K562 (cell line): ENCODE measurements around the gene EDARADD. TPM values are rescaled to one million over a fixed set of nuclear protein-coding genes. Genes with fewer than 3 reads are reported as not detected.

Source experiments
- EP300 ChIP-seq: IDR thresholded peaks from 2 replicates; pipeline ENCODE4 v1.6.1; 2012; ENCODE audit warnings: low read length, improper control_type of control experiment
- ETV6 ChIP-seq, 3 experiments: fragments of 150-350 bp in 1 of 3; sonication (generic) in 1 of 3; formaldehyde crosslinking in 1 of 3; IDR thresholded peaks; 2 replicates each; pipeline versions ENCODE4 v1.6.1 to v1.8.0; 2014 to 2022; ENCODE audit warnings: borderline replicate concordance in 2 of 3, low read depth in 2 of 3, antibody characterized with exemption in 1 of 3, low read length in 1 of 3, mild to moderate bottlenecking in 1 of 3, missing genetic modification reagents in 1 of 3
- HOXB6 ChIP-seq: fragments of 250-450 bp; sonication (Bioruptor Pico); IDR thresholded peaks from 2 replicates; pipeline ENCODE4 v1.5.1; 2022; ENCODE audit warnings: mild to moderate bottlenecking, borderline replicate concordance
- MAFG ChIP-seq: fragments of 450-650 bp; conservative IDR thresholded peaks from 2 replicates; pipeline ENCODE4 v1.6.1; 2016; ENCODE audit warnings: missing genetic modification characterization, missing compliant biosample characterization
- PTRF ChIP-seq: fragments of 450-650 bp; IDR thresholded peaks from 2 replicates; pipeline ENCODE4 v1.6.1; 2016; ENCODE audit warnings: mild to moderate bottlenecking, missing genetic modification characterization, missing compliant biosample characterization
- RBM25 ChIP-seq: fragments of 200-400 bp; formaldehyde crosslinking; IDR thresholded peaks from 2 replicates; pipeline ENCODE4 v1.6.1; 2018; ENCODE audit warnings: low read length, low read depth, moderate library complexity; ENCODE audit not compliant: severe bottlenecking
- RERE ChIP-seq: sonication (generic); formaldehyde crosslinking; IDR thresholded peaks from 2 replicates; pipeline ENCODE4 v1.8.0; 2023; ENCODE audit warnings: missing genetic modification reagents, mild to moderate bottlenecking, borderline replicate concordance
- SOX6 ChIP-seq: fragments of 450-650 bp; IDR thresholded peaks from 2 replicates; pipeline ENCODE4 v1.6.1; 2014; ENCODE audit warnings: mild to moderate bottlenecking
- VEZF1 ChIP-seq: fragments of 200-800 bp; sonication (Bioruptor generic); IDR thresholded peaks from 2 replicates; pipeline ENCODE4 v1.6.1; 2017; ENCODE audit warnings: missing genetic modification characterization, missing compliant biosample characterization
- ZNF175 ChIP-seq: fragments of 200-800 bp; sonication (Bioruptor generic); IDR thresholded peaks from 2 replicates; pipeline ENCODE4 v1.6.1; 2016; ENCODE audit warnings: low read depth, mild to moderate bottlenecking, missing genetic modification characterization, missing compliant biosample characterization
- ZNF444 ChIP-seq: fragments of 250-450 bp; sonication (Bioruptor Pico); IDR thresholded peaks from 2 replicates; pipeline ENCODE4 v1.4.0; 2020; ENCODE audit warnings: mild to moderate bottlenecking, moderate library complexity
- ZNF583 ChIP-seq: fragments of 250-450 bp; sonication (Bioruptor Pico); IDR thresholded peaks from 2 replicates; pipeline ENCODE4 v1.4.0; 2020
- ZNF609 ChIP-seq: sonication (generic); formaldehyde crosslinking; IDR thresholded peaks from 2 replicates; pipeline ENCODE4 v1.8.1; 2023; ENCODE audit warnings: missing genetic modification reagents, mild to moderate bottlenecking, borderline replicate concordance
- polyA plus RNA-seq, 8 experiments: library from polyadenylated mRNA; depleted of rRNA in 4 of 8; stranded (reverse) in 5 of 8; unstranded in 3 of 8; fragments of >200 nt; fragmentation: Nextera tagmentation in 2 of 8; fragmentation: Illumina TruSeq in 1 of 8; extraction: Ambion mirVana in 2 of 8; extraction: Trizol in 1 of 8; gene quantifications; 2 replicates each; pipeline versions ENCODE4 v1.2.1 to v1.2.3, GENCODE V29; 2011 to 2014; ENCODE audit warnings: inconsistent platforms in 1 of 8, missing spikeins in 1 of 8
- total RNA-seq, 7 experiments: library from RNA; depleted of rRNA in 6 of 7; stranded (reverse); fragments of >200 nt in 6 of 7; fragmentation: Illumina TruSeq in 2 of 7; extraction: Trizol in 2 of 7; gene quantifications; 2 replicates each; pipeline versions ENCODE4 v1.2.1 to v1.2.3, GENCODE V29; 2011 to 2021; ENCODE audit warnings: low replicate concordance in 1 of 7

Gene EDARADD
- total and polyA plus RNA-seq, 9 of the 15 experiments (the other 6 are each of a cell fraction or from before 2014, with no cell fraction given), result 0.46 to 32.4 (median 20.6) TPM

GRCh38 chr1:236502972-236503639, 109.0 kb downstream of the EDARADD start (continued):
- no peak for TF ChIP-seq ZNF609
- no peak for TF ChIP-seq HOXB6
- TF ChIP-seq ZNF175 (CRISPR knock-in tag), result 0 out of 2 replicates have a peak, but pooled peaks have one; percentile 51
- TF ChIP-seq VEZF1, result peak; percentile 9
- TF ChIP-seq MAFG (tag), result no peak
- peak in 1 of 2 experiments; percentile 83; a peak in 3 of 4 replicates for TF ChIP-seq ETV6 (IDR thresholded peaks at IDR 0.05; ENCODE audit: borderline replicate concordance in 1 of 2, low read depth in 2 of 2, low read length in 1 of 2)
- TF ChIP-seq ETV6 (CRISPR knock-in tag; IDR thresholded peaks at IDR 0.05; ENCODE audit: borderline replicate concordance), result no peak
- 0 out of 2 replicates have a peak, but pooled peaks have one; percentile 24 for TF ChIP-seq ZNF444 (CRISPR knock-in tag)
- peak; percentile 81 for TF ChIP-seq ZNF583
- peak; percentile 19; the same call in 1 of the 2 replicates for TF ChIP-seq EP300
- TF ChIP-seq RBM25, result no peak
- TF ChIP-seq SOX6, result peak; percentile 27; the same call in 1 of the 2 replicates
- no peak for TF ChIP-seq PTRF (tag)
- TF ChIP-seq RERE (CRISPR knock-in tag), result no peak
